GM23338 (cell line): ENCODE results near the gene ZNF385B. TPM values are rescaled to one million over a fixed set of nuclear protein-coding genes. Genes with fewer than 3 reads are reported as not detected.
A peak's percentile ranks its signal among the peaks of the same experiment; 100 is the strongest.

Experiments
- ATAC-seq: fragments of 200-7000 bp; cut with Tn5 transposase; 3 replicates; pipeline ENCODE4 v1.9.1; 2020
- DNase-seq: peaks from one replicate; pipeline ENCODE4 v3.0.0-alpha.2; 2015; ENCODE audit warnings: low spot score
- H2AFZ ChIP-seq: fragments of 200-600 bp; sonication (generic); 2 replicates; pipeline ENCODE4 v1.8.0; 2016; ENCODE audit warnings: antibody characterized with exemption, mild to moderate bottlenecking, moderate library complexity
- H3F3A ChIP-seq: fragments of 200-600 bp; sonication (generic); replicated peaks from 2 replicates; pipeline ENCODE4 v1.8.0; 2017; ENCODE audit warnings: antibody characterized with exemption, mixed run types, low read depth
- H3K27ac ChIP-seq: fragments of 200-600 bp; sonication (generic); 2 replicates; pipeline ENCODE4 v1.6.1; 2016; ENCODE audit warnings: low read depth
- H3K27me3 ChIP-seq: fragments of 200-600 bp; sonication (generic); 2 replicates; pipeline ENCODE4 v1.8.0; 2016; ENCODE audit warnings: mild to moderate bottlenecking, mixed run types, moderate library complexity; ENCODE audit not compliant: insufficient read depth
- H3K36me3 ChIP-seq: fragments of 200-600 bp; sonication (generic); 2 replicates; pipeline ENCODE4 v1.8.0; 2016; ENCODE audit warnings: mild to moderate bottlenecking; ENCODE audit not compliant: insufficient read depth
- H3K4me1 ChIP-seq: fragments of 200-600 bp; sonication (generic); 2 replicates; pipeline ENCODE4 v1.8.0; 2016; ENCODE audit warnings: mild to moderate bottlenecking, moderate library complexity; ENCODE audit not compliant: insufficient read depth
- H3K4me2 ChIP-seq: fragments of 200-600 bp; sonication (generic); 2 replicates; pipeline ENCODE4 v1.7.1; 2017; ENCODE audit warnings: mixed run types
- H3K4me3 ChIP-seq: fragments of 200-600 bp; sonication (generic); 2 replicates; pipeline ENCODE4 v1.6.1; 2016; ENCODE audit warnings: mixed run types
- H3K79me2 ChIP-seq: fragments of 200-600 bp; sonication (generic); replicated peaks from 2 replicates; pipeline ENCODE4 v1.8.0; 2017; ENCODE audit warnings: mild to moderate bottlenecking; ENCODE audit not compliant: insufficient read depth
- H3K9me2 ChIP-seq: fragments of 200-600 bp; sonication (generic); 2 replicates; pipeline ENCODE4 v1.8.0; 2017; ENCODE audit not compliant: insufficient read depth
- H4K20me1 ChIP-seq: fragments of 200-600 bp; sonication (generic); replicated peaks from 2 replicates; pipeline ENCODE4 v1.8.0; 2017; ENCODE audit warnings: mild to moderate bottlenecking; ENCODE audit not compliant: insufficient read depth
- H3K27ac Mint-ChIP-seq: 2 replicates; pipeline ENCODE4 v1.8.0; 2020; ENCODE audit warnings: inconsistent platforms, mild to moderate bottlenecking, moderate library complexity, mixed read lengths
- H3K27me3 Mint-ChIP-seq: 3 replicates; pipeline ENCODE4 v1.8.0; 2022; ENCODE audit warnings: low read depth, mild to moderate bottlenecking, moderate library complexity, mixed read lengths, inconsistent platforms; ENCODE audit not compliant: insufficient read depth, poor library complexity
- H3K36me3 Mint-ChIP-seq: 3 replicates; pipeline ENCODE4 v1.8.0; 2021; ENCODE audit warnings: low read depth, mild to moderate bottlenecking, inconsistent platforms, moderate library complexity, mixed read lengths
- H3K4me1 Mint-ChIP-seq: 3 replicates; pipeline ENCODE4 v1.8.0; 2020; ENCODE audit warnings: mild to moderate bottlenecking, inconsistent platforms, mixed read lengths
- H3K4me3 Mint-ChIP-seq: 3 replicates; pipeline ENCODE4 v1.8.0; 2021; ENCODE audit warnings: moderate library complexity, mild to moderate bottlenecking, inconsistent platforms, mixed read lengths
- H3K9me3 Mint-ChIP-seq: 3 replicates; pipeline ENCODE4 v1.8.0; 2020; ENCODE audit warnings: moderate library complexity, mild to moderate bottlenecking, inconsistent platforms, mixed read lengths
- CREB1 ChIP-seq: fragments of 250-450 bp; sonication (Bioruptor Pico); IDR thresholded peaks from 2 replicates; pipeline ENCODE4 v1.5.0; 2020; ENCODE audit warnings: low read depth, mild to moderate bottlenecking, moderate library complexity
- EZH2 ChIP-seq: fragments of 200-600 bp; sonication (generic); IDR thresholded peaks from one replicate; pipeline ENCODE4 v1.8.0; 2017; ENCODE audit warnings: antibody characterized with exemption, mild to moderate bottlenecking, low read depth; ENCODE audit not compliant: unreplicated experiment
- EZH2phosphoT487 ChIP-seq: fragments of 200-600 bp; sonication (generic); IDR thresholded peaks from one replicate; pipeline ENCODE4 v1.8.1; 2018; ENCODE audit warnings: antibody characterized with exemption; ENCODE audit not compliant: unreplicated experiment
- JUNB ChIP-seq: IDR thresholded peaks from one replicate; pipeline ENCODE4 v1.6.1; 2016; ENCODE audit warnings: antibody characterized with exemption; ENCODE audit not compliant: unreplicated experiment
- NANOG ChIP-seq: IDR thresholded peaks from 2 replicates; pipeline ENCODE4 v1.6.1; 2016; ENCODE audit warnings: antibody characterized with exemption, borderline replicate concordance
- POLR2AphosphoS5 ChIP-seq: IDR thresholded peaks from 2 replicates; pipeline ENCODE4 v1.6.1; 2016; ENCODE audit warnings: antibody characterized with exemption, low read depth
- STAT1 ChIP-seq: IDR thresholded peaks from one replicate; pipeline ENCODE4 v1.6.1; 2016; ENCODE audit warnings: antibody characterized with exemption; ENCODE audit not compliant: unreplicated experiment
- ZNF114 ChIP-seq: fragments of 250-450 bp; sonication (Bioruptor Pico); IDR thresholded peaks from 2 replicates; pipeline ENCODE4 v1.5.0; 2020; ENCODE audit warnings: mild to moderate bottlenecking, moderate library complexity
- ZNF331 ChIP-seq: fragments of 250-450 bp; sonication (Bioruptor Pico); IDR thresholded peaks from 2 replicates; pipeline ENCODE4 v1.5.0; 2020; ENCODE audit warnings: low read depth, mild to moderate bottlenecking, moderate library complexity
- polyA plus RNA-seq: library from polyadenylated mRNA; unstranded; fragments of >200 nt; fragmentation: Nextera tagmentation; extraction: Ambion mirVana; gene quantifications from 2 replicates; pipeline ENCODE4 v1.2.1, GENCODE V29; 2016
- total RNA-seq: library from RNA; depleted of rRNA; stranded (reverse); fragments of >200 nt; shearing (Covaris generic); gene quantifications from 2 replicates; pipeline ENCODE4 v1.2.3, GENCODE V29; 2014
- TF ChIP-seq, protein P1 (sequence below): fragments of 250-450 bp; sonication (Bioruptor Pico); IDR thresholded peaks from 2 replicates; pipeline ENCODE4 v1.5.0; 2020; ENCODE audit warnings: mild to moderate bottlenecking, moderate library complexity
- TF ChIP-seq, protein P2 (sequence below): IDR thresholded peaks from 2 replicates; pipeline ENCODE4 v1.6.1; 2016; ENCODE audit warnings: antibody characterized with exemption
- TF ChIP-seq, protein P3 (sequence below), 2 experiments: fragments of 200-600 bp in 1 of 2; sonication (generic) in 1 of 2; conservative IDR thresholded peaks; 2 replicates each; pipeline versions ENCODE4 v1.5.1 to v1.6.1; 2016 to 2017; ENCODE audit warnings: antibody characterized with exemption in 2 of 2, low read depth in 2 of 2, mild to moderate bottlenecking in 2 of 2, moderate library complexity in 1 of 2
- TF ChIP-seq, protein P4 (sequence below): IDR thresholded peaks from one replicate; pipeline ENCODE4 v1.6.1; 2018; ENCODE audit warnings: antibody characterized with exemption; ENCODE audit not compliant: unreplicated experiment

ZNF385B gene
- total and polyA plus RNA-seq, 2 experiments from 2014 or later: 1.5 to 4.6 TPM

DNA sequence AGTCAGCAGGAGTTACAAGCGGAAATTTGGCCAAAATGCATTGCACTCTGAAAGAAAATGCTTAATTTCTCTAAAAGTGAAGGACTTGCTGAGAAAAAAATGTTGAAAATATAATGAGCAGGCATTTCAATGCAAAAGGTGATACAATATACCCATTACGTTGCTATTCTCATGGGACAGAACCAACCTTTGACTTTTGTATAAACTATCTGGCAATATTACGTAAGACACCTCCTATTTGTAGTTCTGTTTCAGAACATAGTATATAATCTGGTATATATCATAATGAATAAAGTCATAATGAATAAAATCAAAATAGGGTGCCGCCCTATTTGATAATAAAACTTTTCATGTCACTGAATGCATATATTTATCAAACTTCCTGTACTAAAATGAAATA lies 310.6 kb downstream of the ZNF385B start:
- Mint-ChIP-seq H3K9me3 (no peaks in the 10 kb centered on the region; the same call in 2 of the 3 replicates), H3K4me1 (peaks cover 34% of the 10 kb centered on the region), H3K27ac (peak overlapping the region; percentile 84), H3K36me3 (no peaks in the 10 kb centered on the region), H3K4me3 (peak overlapping the region; percentile 41; the same call in 1 of the 3 replicates), H3K27me3 (peaks cover 8% of the 10 kb centered on the region)
- Histone ChIP-seq H3K4me1 (peaks cover 28% of the 10 kb centered on the region), H3K79me2 (no peaks in the 10 kb centered on the region), H3K27me3 (no peaks in the 10 kb centered on the region), H2AFZ (no peak overlapping the region), H3F3A (no peaks in the 10 kb centered on the region), H4K20me1 (no peaks in the 10 kb centered on the region), H3K4me2 (peak overlapping the region; percentile 18), H3K27ac (peak overlapping the region; percentile 69; the same call in 1 of the 2 replicates), H3K4me3 (no peak overlapping the region; the same call in 1 of the 2 replicates), H3K9me2 (no peaks in the 10 kb centered on the region), H3K36me3 (no peaks in the 10 kb centered on the region)
- ATAC-seq: no peak
- TF ChIP-seq STAT1 (no peak), CREB1 (CRISPR knock-in tag) (no peak), POLR2AphosphoS5 (no peak), ZNF331 (no peak), NANOG (no peak), ZNF114 (CRISPR knock-in tag) (no peak), JUNB (no peak), EZH2 (no peak), EZH2phosphoT487 (no peak)
- TF ChIP-seq, protein P1, sequence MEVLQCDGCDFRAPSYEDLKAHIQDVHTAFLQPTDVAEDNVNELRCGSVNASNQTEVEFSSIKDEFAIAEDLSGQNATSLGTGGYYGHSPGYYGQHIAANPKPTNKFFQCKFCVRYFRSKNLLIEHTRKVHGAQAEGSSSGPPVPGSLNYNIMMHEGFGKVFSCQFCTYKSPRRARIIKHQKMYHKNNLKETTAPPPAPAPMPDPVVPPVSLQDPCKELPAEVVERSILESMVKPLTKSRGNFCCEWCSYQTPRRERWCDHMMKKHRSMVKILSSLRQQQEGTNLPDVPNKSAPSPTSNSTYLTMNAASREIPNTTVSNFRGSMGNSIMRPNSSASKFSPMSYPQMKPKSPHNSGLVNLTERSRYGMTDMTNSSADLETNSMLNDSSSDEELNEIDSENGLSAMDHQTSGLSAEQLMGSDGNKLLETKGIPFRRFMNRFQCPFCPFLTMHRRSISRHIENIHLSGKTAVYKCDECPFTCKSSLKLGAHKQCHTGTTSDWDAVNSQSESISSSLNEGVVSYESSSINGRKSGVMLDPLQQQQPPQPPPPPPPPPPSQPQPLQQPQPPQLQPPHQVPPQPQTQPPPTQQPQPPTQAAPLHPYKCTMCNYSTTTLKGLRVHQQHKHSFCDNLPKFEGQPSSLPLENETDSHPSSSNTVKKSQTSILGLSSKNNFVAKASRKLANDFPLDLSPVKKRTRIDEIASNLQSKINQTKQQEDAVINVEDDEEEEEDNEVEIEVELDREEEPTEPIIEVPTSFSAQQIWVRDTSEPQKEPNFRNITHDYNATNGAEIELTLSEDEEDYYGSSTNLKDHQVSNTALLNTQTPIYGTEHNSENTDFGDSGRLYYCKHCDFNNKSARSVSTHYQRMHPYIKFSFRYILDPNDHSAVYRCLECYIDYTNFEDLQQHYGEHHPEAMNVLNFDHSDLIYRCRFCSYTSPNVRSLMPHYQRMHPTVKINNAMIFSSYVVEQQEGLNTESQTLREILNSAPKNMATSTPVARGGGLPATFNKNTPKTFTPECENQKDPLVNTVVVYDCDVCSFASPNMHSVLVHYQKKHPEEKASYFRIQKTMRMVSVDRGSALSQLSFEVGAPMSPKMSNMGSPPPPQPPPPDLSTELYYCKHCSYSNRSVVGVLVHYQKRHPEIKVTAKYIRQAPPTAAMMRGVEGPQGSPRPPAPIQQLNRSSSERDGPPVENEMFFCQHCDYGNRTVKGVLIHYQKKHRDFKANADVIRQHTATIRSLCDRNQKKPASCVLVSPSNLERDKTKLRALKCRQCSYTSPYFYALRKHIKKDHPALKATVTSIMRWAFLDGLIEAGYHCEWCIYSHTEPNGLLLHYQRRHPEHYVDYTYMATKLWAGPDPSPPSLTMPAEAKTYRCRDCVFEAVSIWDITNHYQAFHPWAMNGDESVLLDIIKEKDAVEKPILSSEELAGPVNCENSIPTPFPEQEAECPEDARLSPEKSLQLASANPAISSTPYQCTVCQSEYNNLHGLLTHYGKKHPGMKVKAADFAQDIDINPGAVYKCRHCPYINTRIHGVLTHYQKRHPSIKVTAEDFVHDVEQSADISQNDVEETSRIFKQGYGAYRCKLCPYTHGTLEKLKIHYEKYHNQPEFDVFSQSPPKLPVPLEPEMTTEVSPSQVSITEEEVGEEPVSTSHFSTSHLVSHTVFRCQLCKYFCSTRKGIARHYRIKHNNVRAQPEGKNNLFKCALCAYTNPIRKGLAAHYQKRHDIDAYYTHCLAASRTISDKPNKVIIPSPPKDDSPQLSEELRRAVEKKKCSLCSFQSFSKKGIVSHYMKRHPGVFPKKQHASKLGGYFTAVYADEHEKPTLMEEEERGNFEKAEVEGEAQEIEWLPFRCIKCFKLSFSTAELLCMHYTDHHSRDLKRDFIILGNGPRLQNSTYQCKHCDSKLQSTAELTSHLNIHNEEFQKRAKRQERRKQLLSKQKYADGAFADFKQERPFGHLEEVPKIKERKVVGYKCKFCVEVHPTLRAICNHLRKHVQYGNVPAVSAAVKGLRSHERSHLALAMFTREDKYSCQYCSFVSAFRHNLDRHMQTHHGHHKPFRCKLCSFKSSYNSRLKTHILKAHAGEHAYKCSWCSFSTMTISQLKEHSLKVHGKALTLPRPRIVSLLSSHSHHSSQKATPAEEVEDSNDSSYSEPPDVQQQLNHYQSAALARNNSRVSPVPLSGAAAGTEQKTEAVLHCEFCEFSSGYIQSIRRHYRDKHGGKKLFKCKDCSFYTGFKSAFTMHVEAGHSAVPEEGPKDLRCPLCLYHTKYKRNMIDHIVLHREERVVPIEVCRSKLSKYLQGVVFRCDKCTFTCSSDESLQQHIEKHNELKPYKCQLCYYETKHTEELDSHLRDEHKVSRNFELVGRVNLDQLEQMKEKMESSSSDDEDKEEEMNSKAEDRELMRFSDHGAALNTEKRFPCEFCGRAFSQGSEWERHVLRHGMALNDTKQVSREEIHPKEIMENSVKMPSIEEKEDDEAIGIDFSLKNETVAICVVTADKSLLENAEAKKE (CRISPR knock-in tag): no peak
- TF ChIP-seq, protein P2, sequence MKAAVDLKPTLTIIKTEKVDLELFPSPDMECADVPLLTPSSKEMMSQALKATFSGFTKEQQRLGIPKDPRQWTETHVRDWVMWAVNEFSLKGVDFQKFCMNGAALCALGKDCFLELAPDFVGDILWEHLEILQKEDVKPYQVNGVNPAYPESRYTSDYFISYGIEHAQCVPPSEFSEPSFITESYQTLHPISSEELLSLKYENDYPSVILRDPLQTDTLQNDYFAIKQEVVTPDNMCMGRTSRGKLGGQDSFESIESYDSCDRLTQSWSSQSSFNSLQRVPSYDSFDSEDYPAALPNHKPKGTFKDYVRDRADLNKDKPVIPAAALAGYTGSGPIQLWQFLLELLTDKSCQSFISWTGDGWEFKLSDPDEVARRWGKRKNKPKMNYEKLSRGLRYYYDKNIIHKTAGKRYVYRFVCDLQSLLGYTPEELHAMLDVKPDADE: no peak
- TF ChIP-seq, protein P3, sequence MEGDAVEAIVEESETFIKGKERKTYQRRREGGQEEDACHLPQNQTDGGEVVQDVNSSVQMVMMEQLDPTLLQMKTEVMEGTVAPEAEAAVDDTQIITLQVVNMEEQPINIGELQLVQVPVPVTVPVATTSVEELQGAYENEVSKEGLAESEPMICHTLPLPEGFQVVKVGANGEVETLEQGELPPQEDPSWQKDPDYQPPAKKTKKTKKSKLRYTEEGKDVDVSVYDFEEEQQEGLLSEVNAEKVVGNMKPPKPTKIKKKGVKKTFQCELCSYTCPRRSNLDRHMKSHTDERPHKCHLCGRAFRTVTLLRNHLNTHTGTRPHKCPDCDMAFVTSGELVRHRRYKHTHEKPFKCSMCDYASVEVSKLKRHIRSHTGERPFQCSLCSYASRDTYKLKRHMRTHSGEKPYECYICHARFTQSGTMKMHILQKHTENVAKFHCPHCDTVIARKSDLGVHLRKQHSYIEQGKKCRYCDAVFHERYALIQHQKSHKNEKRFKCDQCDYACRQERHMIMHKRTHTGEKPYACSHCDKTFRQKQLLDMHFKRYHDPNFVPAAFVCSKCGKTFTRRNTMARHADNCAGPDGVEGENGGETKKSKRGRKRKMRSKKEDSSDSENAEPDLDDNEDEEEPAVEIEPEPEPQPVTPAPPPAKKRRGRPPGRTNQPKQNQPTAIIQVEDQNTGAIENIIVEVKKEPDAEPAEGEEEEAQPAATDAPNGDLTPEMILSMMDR (conservative IDR thresholded peaks at IDR 0.05; ENCODE audit: low read depth in 2 of 2): no peak
- TF ChIP-seq, protein P4, sequence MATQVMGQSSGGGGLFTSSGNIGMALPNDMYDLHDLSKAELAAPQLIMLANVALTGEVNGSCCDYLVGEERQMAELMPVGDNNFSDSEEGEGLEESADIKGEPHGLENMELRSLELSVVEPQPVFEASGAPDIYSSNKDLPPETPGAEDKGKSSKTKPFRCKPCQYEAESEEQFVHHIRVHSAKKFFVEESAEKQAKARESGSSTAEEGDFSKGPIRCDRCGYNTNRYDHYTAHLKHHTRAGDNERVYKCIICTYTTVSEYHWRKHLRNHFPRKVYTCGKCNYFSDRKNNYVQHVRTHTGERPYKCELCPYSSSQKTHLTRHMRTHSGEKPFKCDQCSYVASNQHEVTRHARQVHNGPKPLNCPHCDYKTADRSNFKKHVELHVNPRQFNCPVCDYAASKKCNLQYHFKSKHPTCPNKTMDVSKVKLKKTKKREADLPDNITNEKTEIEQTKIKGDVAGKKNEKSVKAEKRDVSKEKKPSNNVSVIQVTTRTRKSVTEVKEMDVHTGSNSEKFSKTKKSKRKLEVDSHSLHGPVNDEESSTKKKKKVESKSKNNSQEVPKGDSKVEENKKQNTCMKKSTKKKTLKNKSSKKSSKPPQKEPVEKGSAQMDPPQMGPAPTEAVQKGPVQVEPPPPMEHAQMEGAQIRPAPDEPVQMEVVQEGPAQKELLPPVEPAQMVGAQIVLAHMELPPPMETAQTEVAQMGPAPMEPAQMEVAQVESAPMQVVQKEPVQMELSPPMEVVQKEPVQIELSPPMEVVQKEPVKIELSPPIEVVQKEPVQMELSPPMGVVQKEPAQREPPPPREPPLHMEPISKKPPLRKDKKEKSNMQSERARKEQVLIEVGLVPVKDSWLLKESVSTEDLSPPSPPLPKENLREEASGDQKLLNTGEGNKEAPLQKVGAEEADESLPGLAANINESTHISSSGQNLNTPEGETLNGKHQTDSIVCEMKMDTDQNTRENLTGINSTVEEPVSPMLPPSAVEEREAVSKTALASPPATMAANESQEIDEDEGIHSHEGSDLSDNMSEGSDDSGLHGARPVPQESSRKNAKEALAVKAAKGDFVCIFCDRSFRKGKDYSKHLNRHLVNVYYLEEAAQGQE: no peak
- no peak for DNase-seq
